ENCODE results near the gene ALOX12.

Gene ALOX12

GRCh38 chr17:7003745-7004144 is 7.9 kb downstream of the ALOX12 start:
- no peak for DNase-seq

GRCh38 chr17:7004398-7005253 is 8.8 kb downstream of the ALOX12 start:
- DNase-seq, result peak; percentile 27

GRCh38 chr17:7005716-7006115 is 9.9 kb downstream of the ALOX12 start:
- no peak for DNase-seq

GRCh38 chr17:7007143-7007542 is 11.3 kb downstream of the ALOX12 start:
- no peak for DNase-seq

- no peak for DNase-seq
Observed at GRCh38 chr17:7010523-7010922, 14.7 kb downstream of the ALOX12 start.

GRCh38 chr17:7011415-7011814 is 15.6 kb downstream of the ALOX12 start:
- no peak for DNase-seq

- DNase-seq, result no peak
Observed at GRCh38 chr17:7011942-7012254, 16.0 kb downstream of the ALOX12 start.

GRCh38 chr17:7014261-7014994 is 18.6 kb downstream of the ALOX12 start:
- peak; percentile 59 for DNase-seq

- no peak for DNase-seq
Observed at GRCh38 chr17:7014995-7015958, 19.4 kb downstream of the ALOX12 start.

GRCh38 chr17:7016418-7016817 is 20.6 kb downstream of the ALOX12 start:
- DNase-seq, result no peak

- DNase-seq, result no peak
Observed at GRCh38 chr17:7016886-7017826, 21.3 kb downstream of the ALOX12 start.

GRCh38 chr17:7017827-7018200 is 22.0 kb downstream of the ALOX12 start:
- no peak for DNase-seq

GRCh38 chr17:7018331-7018964 is 22.6 kb downstream of the ALOX12 start:
- no peak for DNase-seq

GRCh38 chr17:7019367-7019766 is 23.5 kb downstream of the ALOX12 start:
- no peak for DNase-seq

- no peak for DNase-seq
Observed at GRCh38 chr17:7019839-7020519, 24.1 kb downstream of the ALOX12 start.

- DNase-seq, result no peak
Observed at GRCh38 chr17:7020894-7021664, 25.2 kb downstream of the ALOX12 start.

GRCh38 chr17:7021993-7022778 is 26.3 kb downstream of the ALOX12 start:
- DNase-seq, result peak; percentile 12

GRCh38 chr17:7022781-7023571 is 27.1 kb downstream of the ALOX12 start, which contains the start of gene BCL6B:
Gene BCL6B (plus strand): TSS chr17:7023050. CDS start chr17:7023672, 622 bp downstream.
- no peak for DNase-seq

Data from KG1 (cell line).